ENCODE measurements around the gene FAAH. TPM values are rescaled to one million over a fixed set of nuclear protein-coding genes. Genes with fewer than 3 reads are reported as not detected.

The FAAH gene
- total and polyA plus RNA-seq, 4 donors, result 13.9 to 34.8 (median 27.8) TPM

GRCh38 chr1:46444466-46444865 is 50.3 kb downstream of the FAAH start:
- no peak for TF ChIP-seq CTCF (IDR thresholded peaks at IDR 0.05; ENCODE audit: control extremely low read depth, extremely low read depth)
- Histone ChIP-seq H3K4me3 (no peak overlapping the region), H3K27me3 (ENCODE audit: control insufficient read depth in 3 of 3, insufficient read depth in 3 of 3, low read length in 2 of 3) (peaks cover 0 to 39% (median 36%) of the 10 kb centered on the region in 3 donors), H3K9ac (ENCODE audit: insufficient read depth in 1 of 2, low read length in 2 of 2) (no peak overlapping the region), H3K27ac (ENCODE audit: low read depth in 1 of 2, low read length in 1 of 2) (no peak overlapping the region), H3K4me1 (ENCODE audit: control insufficient read depth in 5 of 5, insufficient read depth in 5 of 5, low read length in 5 of 5) (peaks cover 0 to 6% (median 0%) of the 10 kb centered on the region in 5 donors), H3K9me3 (ENCODE audit: control insufficient read depth in 4 of 4, insufficient read depth in 3 of 4, low read length in 3 of 4) (peaks cover 0 to 2% (median 0%) of the 10 kb centered on the region in 4 donors), H3K36me3 (ENCODE audit: control insufficient read depth in 4 of 4, insufficient read depth in 4 of 4, low read length in 4 of 4) (no peaks in the 10 kb centered on the region)
- WGBS, 2 donors, result 67 to 79% methylated on average over 3 of the region's 3 CpGs
- no peak for DNase-seq
- no peak for ATAC-seq (ENCODE audit: insufficient read depth, low FRiP score)

- H3K9me3 ChIP-seq (ENCODE audit: control insufficient read depth in 4 of 4, insufficient read depth in 3 of 4, low read length in 3 of 4), result peaks cover 0 to 2% (median 0%) of the 10 kb centered on the region in 4 donors
- peaks cover 0 to 6% (median 0%) of the 10 kb centered on the region in 5 donors for H3K4me1 ChIP-seq (ENCODE audit: control insufficient read depth in 5 of 5, insufficient read depth in 5 of 5, low read length in 5 of 5)
- H3K27ac ChIP-seq (ENCODE audit: low read depth in 1 of 2, low read length in 1 of 2), result no peak overlapping the region
- DNase-seq (no peak), ATAC-seq (ENCODE audit: insufficient read depth, low FRiP score) (no peak)
- no peak overlapping the region for H3K9ac ChIP-seq (ENCODE audit: insufficient read depth in 1 of 2, low read length in 2 of 2)
- H3K27me3 ChIP-seq (ENCODE audit: control insufficient read depth in 3 of 3, insufficient read depth in 3 of 3, low read length in 2 of 3), result peaks cover 0 to 49% (median 38%) of the 10 kb centered on the region in 3 donors
- no peaks in the 10 kb centered on the region for H3K36me3 ChIP-seq (ENCODE audit: control insufficient read depth in 4 of 4, insufficient read depth in 4 of 4, low read length in 4 of 4)
- no peak overlapping the region for H3K4me3 ChIP-seq
- TF ChIP-seq CTCF (IDR thresholded peaks at IDR 0.05; ENCODE audit: control extremely low read depth, extremely low read depth), result no peak
- 66 to 71% methylated on average over 3 of the region's 3 CpGs for WGBS, 2 donors
Observed at GRCh38 chr1:46445773-46446256, 51.7 kb downstream of the FAAH start.

GRCh38 chr1:46446646-46447498 is 52.8 kb downstream of the FAAH start:
- 25 to 33% methylated on average over 15 of the region's 15 CpGs for WGBS, 2 donors
- peak; percentile 70 for TF ChIP-seq CTCF (IDR thresholded peaks at IDR 0.05; ENCODE audit: control extremely low read depth, extremely low read depth)
- no peak overlapping the region for H3K27ac ChIP-seq (ENCODE audit: low read depth in 1 of 2, low read length in 1 of 2)
- H3K9me3 ChIP-seq (ENCODE audit: control insufficient read depth in 4 of 4, insufficient read depth in 3 of 4, low read length in 3 of 4), result peaks cover 0 to 2% (median 0%) of the 10 kb centered on the region in 4 donors
- H3K4me1 ChIP-seq (ENCODE audit: control insufficient read depth in 5 of 5, insufficient read depth in 5 of 5, low read length in 5 of 5), result peaks cover 0 to 6% (median 0%) of the 10 kb centered on the region in 5 donors
- peak; percentile 74 to 78 (median 75) for DNase-seq
- H3K36me3 ChIP-seq (ENCODE audit: control insufficient read depth in 4 of 4, insufficient read depth in 4 of 4, low read length in 4 of 4), result no peaks in the 10 kb centered on the region
- H3K4me3 ChIP-seq, result no peak overlapping the region
- no peak overlapping the region for H3K9ac ChIP-seq (ENCODE audit: insufficient read depth in 1 of 2, low read length in 2 of 2)
- no peak for ATAC-seq (ENCODE audit: insufficient read depth, low FRiP score)
- H3K27me3 ChIP-seq (ENCODE audit: control insufficient read depth in 3 of 3, insufficient read depth in 3 of 3, low read length in 2 of 3), result peaks cover 0 to 60% (median 42%) of the 10 kb centered on the region in 3 donors

Measured in lung (tissue), 12 donors.